Measurements from ENCODE around the gene ZNF48.
A peak's percentile ranks its signal among the peaks of the same experiment; 100 is the strongest.

The ZNF48 gene

DNA sequence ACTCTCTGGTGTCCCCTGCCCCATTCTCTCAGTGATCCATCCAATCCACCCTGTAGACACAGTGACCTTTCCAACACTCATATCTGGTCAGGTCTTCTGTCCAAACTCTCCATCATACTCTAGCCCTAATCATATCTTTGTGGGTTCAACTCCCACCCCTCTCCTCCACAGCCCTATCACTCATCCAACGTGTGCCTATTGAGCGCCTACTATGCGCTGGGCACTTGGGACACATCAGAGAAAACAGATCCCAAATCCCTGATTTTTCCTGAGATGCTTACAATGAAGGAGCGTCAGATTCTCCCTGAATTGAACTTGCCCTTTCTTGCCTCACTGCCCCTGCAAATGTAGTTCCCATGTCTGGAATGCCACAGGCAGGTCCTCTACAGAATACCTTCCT, 32.8 kb downstream of the ZNF48 start:
- ATAC-seq: no peak
- TF ChIP-seq OSR1 (CRISPR knock-in tag; IDR thresholded peaks at IDR 0.05): no peak
- TF ChIP-seq, protein P1, sequence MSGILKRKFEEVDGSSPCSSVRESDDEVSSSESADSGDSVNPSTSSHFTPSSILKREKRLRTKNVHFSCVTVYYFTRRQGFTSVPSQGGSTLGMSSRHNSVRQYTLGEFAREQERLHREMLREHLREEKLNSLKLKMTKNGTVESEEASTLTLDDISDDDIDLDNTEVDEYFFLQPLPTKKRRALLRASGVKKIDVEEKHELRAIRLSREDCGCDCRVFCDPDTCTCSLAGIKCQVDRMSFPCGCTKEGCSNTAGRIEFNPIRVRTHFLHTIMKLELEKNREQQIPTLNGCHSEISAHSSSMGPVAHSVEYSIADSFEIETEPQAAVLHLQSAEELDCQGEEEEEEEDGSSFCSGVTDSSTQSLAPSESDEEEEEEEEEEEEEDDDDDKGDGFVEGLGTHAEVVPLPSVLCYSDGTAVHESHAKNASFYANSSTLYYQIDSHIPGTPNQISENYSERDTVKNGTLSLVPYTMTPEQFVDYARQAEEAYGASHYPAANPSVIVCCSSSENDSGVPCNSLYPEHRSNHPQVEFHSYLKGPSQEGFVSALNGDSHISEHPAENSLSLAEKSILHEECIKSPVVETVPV (CRISPR knock-in tag; IDR thresholded peaks at IDR 0.05): no peak
- TF ChIP-seq ARNTL (CRISPR knock-in tag; IDR thresholded peaks at IDR 0.05; ENCODE audit: borderline replicate concordance, low read depth): no peak
- TF ChIP-seq ZC3H10 (CRISPR knock-in tag; IDR thresholded peaks at IDR 0.05): no peak
- no peak for TF ChIP-seq CSDC2 (CRISPR knock-in tag; IDR thresholded peaks at IDR 0.05)
- TF ChIP-seq RARB (CRISPR knock-in tag; IDR thresholded peaks at IDR 0.05): no peak
- TF ChIP-seq PPARA (CRISPR knock-in tag; IDR thresholded peaks at IDR 0.05; ENCODE audit: borderline replicate concordance): no peak
- no peak for TF ChIP-seq TOX (CRISPR knock-in tag; IDR thresholded peaks at IDR 0.05; ENCODE audit: borderline replicate concordance)
- TF ChIP-seq TCF4 (CRISPR knock-in tag; IDR thresholded peaks at IDR 0.05; ENCODE audit: borderline replicate concordance): no peak
- TF ChIP-seq, protein P2, sequence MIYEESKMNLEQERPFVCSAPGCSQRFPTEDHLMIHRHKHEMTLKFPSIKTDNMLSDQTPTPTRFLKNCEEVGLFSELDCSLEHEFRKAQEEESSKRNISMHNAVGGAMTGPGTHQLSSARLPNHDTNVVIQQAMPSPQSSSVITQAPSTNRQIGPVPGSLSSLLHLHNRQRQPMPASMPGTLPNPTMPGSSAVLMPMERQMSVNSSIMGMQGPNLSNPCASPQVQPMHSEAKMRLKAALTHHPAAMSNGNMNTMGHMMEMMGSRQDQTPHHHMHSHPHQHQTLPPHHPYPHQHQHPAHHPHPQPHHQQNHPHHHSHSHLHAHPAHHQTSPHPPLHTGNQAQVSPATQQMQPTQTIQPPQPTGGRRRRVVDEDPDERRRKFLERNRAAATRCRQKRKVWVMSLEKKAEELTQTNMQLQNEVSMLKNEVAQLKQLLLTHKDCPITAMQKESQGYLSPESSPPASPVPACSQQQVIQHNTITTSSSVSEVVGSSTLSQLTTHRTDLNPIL (CRISPR knock-in tag; IDR thresholded peaks at IDR 0.05; ENCODE audit: low read depth): no peak
- no peak for TF ChIP-seq SNAI2 (CRISPR knock-in tag; IDR thresholded peaks at IDR 0.05)
- TF ChIP-seq GLIS3 (CRISPR knock-in tag; IDR thresholded peaks at IDR 0.05): no peak
- TF ChIP-seq, protein P3, sequence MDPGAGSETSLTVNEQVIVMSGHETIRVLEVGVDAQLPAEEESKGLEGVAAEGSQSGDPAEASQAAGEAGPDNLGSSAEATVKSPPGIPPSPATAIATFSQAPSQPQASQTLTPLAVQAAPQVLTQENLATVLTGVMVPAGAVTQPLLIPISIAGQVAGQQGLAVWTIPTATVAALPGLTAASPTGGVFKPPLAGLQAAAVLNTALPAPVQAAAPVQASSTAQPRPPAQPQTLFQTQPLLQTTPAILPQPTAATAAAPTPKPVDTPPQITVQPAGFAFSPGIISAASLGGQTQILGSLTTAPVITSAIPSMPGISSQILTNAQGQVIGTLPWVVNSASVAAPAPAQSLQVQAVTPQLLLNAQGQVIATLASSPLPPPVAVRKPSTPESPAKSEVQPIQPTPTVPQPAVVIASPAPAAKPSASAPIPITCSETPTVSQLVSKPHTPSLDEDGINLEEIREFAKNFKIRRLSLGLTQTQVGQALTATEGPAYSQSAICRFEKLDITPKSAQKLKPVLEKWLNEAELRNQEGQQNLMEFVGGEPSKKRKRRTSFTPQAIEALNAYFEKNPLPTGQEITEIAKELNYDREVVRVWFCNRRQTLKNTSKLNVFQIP (CRISPR knock-in tag; IDR thresholded peaks at IDR 0.05; ENCODE audit: borderline replicate concordance, low read depth): no peak

DNA sequence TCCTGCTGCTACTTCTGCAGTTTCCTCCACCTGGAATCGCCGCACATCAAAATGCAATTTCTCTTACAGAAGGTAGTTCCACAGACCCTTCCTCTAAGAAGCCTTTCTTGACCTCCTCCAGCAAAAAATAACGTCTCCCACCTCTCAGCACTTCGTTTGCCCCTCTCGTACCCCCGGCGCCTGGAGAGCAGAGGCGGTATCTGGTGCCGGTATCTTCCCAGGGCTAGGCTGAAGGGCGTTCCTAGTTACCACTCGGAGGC, 34.1 kb downstream of the ZNF48 start:
- TF ChIP-seq ARNTL (CRISPR knock-in tag; IDR thresholded peaks at IDR 0.05; ENCODE audit: borderline replicate concordance, low read depth): no peak
- ATAC-seq: peak; percentile 16

DNA sequence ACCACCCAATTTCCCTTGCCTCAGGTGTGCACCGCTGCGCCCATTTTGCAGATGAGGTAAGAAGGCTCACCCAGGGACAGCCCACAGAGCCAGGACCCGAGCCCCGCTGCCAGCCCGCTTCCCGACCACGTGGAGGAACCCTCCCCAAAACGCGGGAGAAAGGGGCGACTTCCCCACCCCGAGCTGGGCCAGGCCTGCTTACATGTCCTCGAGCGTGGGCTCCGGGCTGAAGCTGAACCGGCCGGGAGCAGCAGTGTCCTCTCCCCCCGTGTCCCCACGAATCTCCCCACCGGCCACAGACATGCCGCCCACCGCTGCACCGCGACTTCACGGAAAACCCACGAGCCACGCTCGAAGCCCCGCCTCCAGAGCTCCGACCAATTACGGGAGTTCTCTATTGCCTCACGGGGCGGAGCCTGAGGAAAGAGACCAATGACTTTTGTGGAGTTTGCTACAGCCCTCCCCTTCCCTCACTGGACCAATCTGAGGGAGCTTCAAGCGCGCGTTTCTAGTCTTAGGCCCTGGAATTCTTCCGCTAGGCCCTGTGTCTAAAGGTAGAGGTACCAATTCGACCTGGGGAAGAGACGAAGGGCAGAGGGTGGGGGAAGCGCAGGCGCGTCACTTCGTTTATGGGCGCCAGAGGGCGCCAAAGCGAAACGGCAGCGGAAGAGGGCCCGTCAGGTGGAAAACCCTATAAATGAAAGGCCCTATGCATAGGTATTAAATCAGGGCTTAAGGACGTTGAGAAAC, 34.6 kb downstream of the ZNF48 start, which contains the start of gene DCTPP1:
Gene DCTPP1, minus strand, starts transcription at position 353 of the 750 bp plus-strand sequence. Its CDS starts 50 bp downstream, at position 303.
- ATAC-seq: peak; percentile 99
- TF ChIP-seq ZNF8 (CRISPR knock-in tag; IDR thresholded peaks at IDR 0.05) (no peak), ZNF70 (CRISPR knock-in tag; IDR thresholded peaks at IDR 0.05) (peak; percentile 68; the same call in 1 of the 2 replicates), ZNF565 (CRISPR knock-in tag; conservative IDR thresholded peaks at IDR 0.05; ENCODE audit: low read depth) (no peak), CSDC2 (CRISPR knock-in tag; IDR thresholded peaks at IDR 0.05) (no peak; the same call in 1 of the 2 replicates)
- TF ChIP-seq, protein P3 (CRISPR knock-in tag; IDR thresholded peaks at IDR 0.05; ENCODE audit: borderline replicate concordance, low read depth): 0 out of 2 replicates have a peak, but pooled peaks have one; percentile 31
- TF ChIP-seq, protein P2 (CRISPR knock-in tag; IDR thresholded peaks at IDR 0.05; ENCODE audit: low read depth): no peak

DNA sequence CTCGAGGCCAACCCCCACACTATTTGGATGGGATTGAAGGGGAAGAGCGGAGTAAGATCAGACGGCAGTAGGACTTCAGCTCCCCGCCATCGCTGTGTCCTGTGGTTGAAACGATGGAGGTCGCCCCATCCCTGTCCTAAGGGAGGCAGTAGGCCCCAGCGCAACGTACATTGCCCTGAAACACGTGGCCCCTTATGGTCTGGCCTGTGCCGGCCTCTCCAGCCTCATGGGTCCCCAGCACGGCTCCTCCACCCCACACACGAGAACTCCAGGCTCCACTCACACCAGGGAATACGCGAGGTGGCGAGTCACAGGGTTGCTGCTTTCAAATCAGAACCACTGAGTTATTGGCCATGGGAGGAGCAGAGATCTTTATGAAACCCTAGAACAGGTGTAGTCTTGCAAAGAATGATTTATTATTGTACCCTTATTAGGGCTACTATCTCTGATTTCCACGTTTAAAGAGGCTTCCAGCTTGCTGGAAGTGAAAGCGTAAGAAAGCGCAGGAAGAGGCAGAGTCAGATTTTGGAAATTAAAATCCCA, 35.3 kb downstream of the ZNF48 start:
- ATAC-seq: peak; percentile 12
- no peak for TF ChIP-seq CSDC2 (CRISPR knock-in tag; IDR thresholded peaks at IDR 0.05)
- TF ChIP-seq ZFP3 (CRISPR knock-in tag; IDR thresholded peaks at IDR 0.05): no peak
- TF ChIP-seq ZNF565 (CRISPR knock-in tag; conservative IDR thresholded peaks at IDR 0.05; ENCODE audit: low read depth): no peak
- TF ChIP-seq PPARA (CRISPR knock-in tag; IDR thresholded peaks at IDR 0.05; ENCODE audit: borderline replicate concordance): no peak
- no peak for TF ChIP-seq ARNTL (CRISPR knock-in tag; IDR thresholded peaks at IDR 0.05; ENCODE audit: borderline replicate concordance, low read depth)
- TF ChIP-seq ZNF70 (CRISPR knock-in tag; IDR thresholded peaks at IDR 0.05): no peak

Data from SK-N-SH treated with all-trans-retinoic acid at 6 μM for 48 hours (cell line).